Measurements from ENCODE around the gene GABBR2. TPM values are rescaled to one million over a fixed set of nuclear protein-coding genes. Genes with fewer than 3 reads are reported as not detected.

Gene GABBR2
- total and polyA plus RNA-seq, 9 of the 15 experiments (the other 6 are each of a cell fraction or from before 2014, with no cell fraction given): 0.15 to 1.9 (median 0.32) TPM

DNA sequence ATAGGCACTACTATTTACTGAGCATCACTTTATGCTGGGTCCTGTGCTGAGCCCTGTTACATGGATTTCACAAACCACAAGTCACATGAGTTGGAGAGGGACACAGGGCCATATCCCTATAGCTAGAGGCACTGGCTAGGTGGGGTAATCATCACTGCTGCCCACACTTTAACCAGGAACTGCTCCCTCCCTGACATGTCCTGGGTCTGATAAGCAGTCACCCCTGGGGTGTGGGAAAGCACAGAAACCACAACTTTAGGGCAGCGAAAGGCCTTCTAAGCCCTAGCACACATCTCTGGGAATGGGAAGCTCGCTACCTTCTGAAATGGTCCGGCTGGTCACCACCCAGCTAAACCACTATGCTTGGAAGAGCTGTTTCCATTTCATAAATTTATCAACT lies 468.3 kb downstream of the GABBR2 start (continued):
- TF ChIP-seq, protein P1, sequence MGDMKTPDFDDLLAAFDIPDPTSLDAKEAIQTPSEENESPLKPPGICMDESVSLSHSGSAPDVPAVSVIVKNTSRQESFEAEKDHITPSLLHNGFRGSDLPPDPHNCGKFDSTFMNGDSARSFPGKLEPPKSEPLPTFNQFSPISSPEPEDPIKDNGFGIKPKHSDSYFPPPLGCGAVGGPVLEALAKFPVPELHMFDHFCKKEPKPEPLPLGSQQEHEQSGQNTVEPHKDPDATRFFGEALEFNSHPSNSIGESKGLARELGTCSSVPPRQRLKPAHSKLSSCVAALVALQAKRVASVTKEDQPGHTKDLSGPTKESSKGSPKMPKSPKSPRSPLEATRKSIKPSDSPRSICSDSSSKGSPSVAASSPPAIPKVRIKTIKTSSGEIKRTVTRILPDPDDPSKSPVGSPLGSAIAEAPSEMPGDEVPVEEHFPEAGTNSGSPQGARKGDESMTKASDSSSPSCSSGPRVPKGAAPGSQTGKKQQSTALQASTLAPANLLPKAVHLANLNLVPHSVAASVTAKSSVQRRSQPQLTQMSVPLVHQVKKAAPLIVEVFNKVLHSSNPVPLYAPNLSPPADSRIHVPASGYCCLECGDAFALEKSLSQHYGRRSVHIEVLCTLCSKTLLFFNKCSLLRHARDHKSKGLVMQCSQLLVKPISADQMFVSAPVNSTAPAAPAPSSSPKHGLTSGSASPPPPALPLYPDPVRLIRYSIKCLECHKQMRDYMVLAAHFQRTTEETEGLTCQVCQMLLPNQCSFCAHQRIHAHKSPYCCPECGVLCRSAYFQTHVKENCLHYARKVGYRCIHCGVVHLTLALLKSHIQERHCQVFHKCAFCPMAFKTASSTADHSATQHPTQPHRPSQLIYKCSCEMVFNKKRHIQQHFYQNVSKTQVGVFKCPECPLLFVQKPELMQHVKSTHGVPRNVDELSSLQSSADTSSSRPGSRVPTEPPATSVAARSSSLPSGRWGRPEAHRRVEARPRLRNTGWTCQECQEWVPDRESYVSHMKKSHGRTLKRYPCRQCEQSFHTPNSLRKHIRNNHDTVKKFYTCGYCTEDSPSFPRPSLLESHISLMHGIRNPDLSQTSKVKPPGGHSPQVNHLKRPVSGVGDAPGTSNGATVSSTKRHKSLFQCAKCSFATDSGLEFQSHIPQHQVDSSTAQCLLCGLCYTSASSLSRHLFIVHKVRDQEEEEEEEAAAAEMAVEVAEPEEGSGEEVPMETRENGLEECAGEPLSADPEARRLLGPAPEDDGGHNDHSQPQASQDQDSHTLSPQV (IDR thresholded peaks at IDR 0.05): peak; percentile 72
- TF ChIP-seq, protein P2, sequence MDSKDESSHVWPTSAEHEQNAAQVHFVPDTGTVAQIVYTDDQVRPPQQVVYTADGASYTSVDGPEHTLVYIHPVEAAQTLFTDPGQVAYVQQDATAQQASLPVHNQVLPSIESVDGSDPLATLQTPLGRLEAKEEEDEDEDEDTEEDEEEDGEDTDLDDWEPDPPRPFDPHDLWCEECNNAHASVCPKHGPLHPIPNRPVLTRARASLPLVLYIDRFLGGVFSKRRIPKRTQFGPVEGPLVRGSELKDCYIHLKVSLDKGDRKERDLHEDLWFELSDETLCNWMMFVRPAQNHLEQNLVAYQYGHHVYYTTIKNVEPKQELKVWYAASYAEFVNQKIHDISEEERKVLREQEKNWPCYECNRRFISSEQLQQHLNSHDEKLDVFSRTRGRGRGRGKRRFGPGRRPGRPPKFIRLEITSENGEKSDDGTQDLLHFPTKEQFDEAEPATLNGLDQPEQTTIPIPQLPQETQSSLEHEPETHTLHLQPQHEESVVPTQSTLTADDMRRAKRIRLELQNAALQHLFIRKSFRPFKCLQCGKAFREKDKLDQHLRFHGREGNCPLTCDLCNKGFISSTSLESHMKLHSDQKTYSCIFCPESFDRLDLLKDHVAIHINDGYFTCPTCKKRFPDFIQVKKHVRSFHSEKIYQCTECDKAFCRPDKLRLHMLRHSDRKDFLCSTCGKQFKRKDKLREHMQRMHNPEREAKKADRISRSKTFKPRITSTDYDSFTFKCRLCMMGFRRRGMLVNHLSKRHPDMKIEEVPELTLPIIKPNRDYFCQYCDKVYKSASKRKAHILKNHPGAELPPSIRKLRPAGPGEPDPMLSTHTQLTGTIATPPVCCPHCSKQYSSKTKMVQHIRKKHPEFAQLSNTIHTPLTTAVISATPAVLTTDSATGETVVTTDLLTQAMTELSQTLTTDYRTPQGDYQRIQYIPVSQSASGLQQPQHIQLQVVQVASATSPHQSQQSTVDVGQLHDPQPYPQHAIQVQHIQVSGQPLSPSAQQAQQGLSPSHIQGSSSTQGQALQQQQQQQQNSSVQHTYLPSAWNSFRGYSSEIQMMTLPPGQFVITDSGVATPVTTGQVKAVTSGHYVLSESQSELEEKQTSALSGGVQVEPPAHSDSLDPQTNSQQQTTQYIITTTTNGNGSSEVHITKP (IDR thresholded peaks at IDR 0.05; ENCODE audit: partially characterized antibody): peak; percentile 5
- TF ChIP-seq NR2C2 (CRISPR knock-in tag; IDR thresholded peaks at IDR 0.05) (no peak), NR2C2 (tag; IDR thresholded peaks at IDR 0.05) (peak; percentile 52), CBX1 (IDR thresholded peaks at IDR 0.05; ENCODE audit: low read depth) (no peak), RAD51 (IDR thresholded peaks at IDR 0.05; ENCODE audit: borderline replicate concordance, low read depth) (0 out of 2 replicates have a peak, but pooled peaks have one; percentile 24), ATF7 (IDR thresholded peaks at IDR 0.05) (peak; percentile 56; the same call in 1 of the 2 replicates), MEF2A (IDR thresholded peaks at IDR 0.05; ENCODE audit: control insufficient read depth, low read depth, low read length) (no peak), HDAC2 (IDR thresholded peaks at IDR 0.05) (0 out of 2 replicates have a peak, but pooled peaks have one; percentile 55), ARID1B (IDR thresholded peaks at IDR 0.05) (peak; percentile 80), CTBP1 (IDR thresholded peaks at IDR 0.05; ENCODE audit: borderline replicate concordance) (peak; percentile 96), CBX3 (IDR thresholded peaks at IDR 0.05; ENCODE audit: borderline replicate concordance in 1 of 2, low read length in 2 of 2) (no peak), SMARCA5 (IDR thresholded peaks at IDR 0.05) (no peak), ZFX (CRISPR knock-in tag; IDR thresholded peaks at IDR 0.05) (peak; percentile 65), POLR2AphosphoS5 (IDR thresholded peaks at IDR 0.05; ENCODE audit: control insufficient read depth, insufficient read depth, low read depth, low read length) (peak; percentile 66; the same call in 1 of the 2 replicates), TCF7 (IDR thresholded peaks at IDR 0.05; ENCODE audit: borderline replicate concordance) (peak; percentile 66; the same call in 1 of the 2 replicates), TAL1 (IDR thresholded peaks at IDR 0.05) (peak; percentile 43; the same call in 1 of the 2 replicates), ZC3H8 (IDR thresholded peaks at IDR 0.05) (no peak), SOX6 (IDR thresholded peaks at IDR 0.05) (peak; percentile 52; the same call in 1 of the 2 replicates), NRF1 (conservative IDR thresholded peaks at IDR 0.05 in 1 of 2, IDR thresholded peaks at IDR 0.05 in 1 of 2) (peak; percentile 27 to 44; a peak in 3 of 4 replicates), KLF16 (IDR thresholded peaks at IDR 0.05) (peak; percentile 70; the same call in 1 of the 2 replicates), FOSL1 (tag; conservative IDR thresholded peaks at IDR 0.05) (peak; percentile 44; the same call in 1 of the 2 replicates), ELF4 (CRISPR knock-in tag; IDR thresholded peaks at IDR 0.05) (peak; percentile 61; the same call in 1 of the 2 replicates), FIP1L1 (IDR thresholded peaks at IDR 0.05; ENCODE audit: low read depth, low read length, poor library complexity, severe bottlenecking) (no peak), RNF2 (IDR thresholded peaks at IDR 0.05) (peak; percentile 78; the same call in 1 of the 2 replicates)

All from K562 (cell line).